ENCODE results near the gene KRTAP5-5.
"Not testable (repeated sequence)": the region's sequence is repeated elsewhere in the genome, so short reads cannot be mapped to it uniquely, and the experiment has no call there.

KRTAP5-5 gene, protein sequence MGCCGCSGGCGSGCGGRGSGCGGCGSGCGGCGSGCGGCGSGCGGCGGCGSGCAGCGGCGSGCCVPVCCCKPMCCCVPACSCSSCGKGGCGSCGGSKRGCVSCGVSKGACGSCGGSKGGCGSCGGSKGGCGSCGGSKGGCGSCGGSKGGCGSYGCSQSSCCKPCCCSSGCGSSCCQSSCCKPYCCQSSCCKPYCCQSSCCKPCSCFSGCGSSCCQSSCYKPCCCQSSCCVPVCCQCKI

DNA sequence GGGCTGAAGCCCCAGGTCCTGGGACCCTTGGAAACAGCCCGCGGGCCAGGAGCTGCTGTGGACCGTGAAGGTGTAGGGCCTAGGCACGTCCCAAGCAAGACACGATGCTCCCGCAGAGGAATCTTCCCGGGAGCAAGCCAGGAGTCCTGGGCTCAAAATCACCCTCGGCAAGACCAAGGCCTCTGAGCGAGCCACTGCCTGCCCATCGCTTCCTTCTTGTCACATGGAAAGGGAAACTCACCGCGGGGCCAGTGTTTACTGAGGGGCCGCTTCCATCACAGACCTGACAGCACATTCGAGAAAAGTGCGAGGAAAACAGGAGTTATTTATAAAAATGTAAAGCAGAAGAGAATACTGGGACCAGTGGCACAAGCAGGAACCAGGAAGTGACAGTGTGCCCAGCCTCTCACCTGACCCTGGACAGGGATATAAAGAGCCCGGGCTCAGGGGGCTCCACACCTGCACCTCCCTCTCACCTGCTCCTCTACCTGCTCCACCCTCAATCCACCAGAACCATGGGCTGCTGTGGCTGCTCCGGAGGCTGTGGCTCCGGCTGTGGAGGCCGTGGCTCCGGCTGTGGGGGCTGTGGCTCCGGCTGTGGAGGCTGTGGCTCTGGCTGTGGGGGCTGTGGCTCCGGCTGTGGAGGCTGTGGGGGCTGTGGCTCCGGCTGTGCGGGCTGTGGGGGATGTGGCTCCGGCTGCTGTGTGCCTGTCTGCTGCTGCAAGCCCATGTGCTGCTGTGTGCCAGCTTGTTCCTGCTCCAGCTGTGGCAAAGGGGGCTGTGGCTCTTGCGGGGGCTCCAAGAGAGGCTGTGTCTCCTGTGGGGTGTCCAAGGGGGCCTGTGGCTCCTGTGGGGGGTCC is at the start of gene KRTAP5-5:
Gene KRTAP5-5 (plus strand): TSS at position 450 of the 860 bp plus-strand sequence. CDS start 66 bp downstream, at position 516.
- no peak for DNase-seq (ENCODE audit: low read depth)

DNA sequence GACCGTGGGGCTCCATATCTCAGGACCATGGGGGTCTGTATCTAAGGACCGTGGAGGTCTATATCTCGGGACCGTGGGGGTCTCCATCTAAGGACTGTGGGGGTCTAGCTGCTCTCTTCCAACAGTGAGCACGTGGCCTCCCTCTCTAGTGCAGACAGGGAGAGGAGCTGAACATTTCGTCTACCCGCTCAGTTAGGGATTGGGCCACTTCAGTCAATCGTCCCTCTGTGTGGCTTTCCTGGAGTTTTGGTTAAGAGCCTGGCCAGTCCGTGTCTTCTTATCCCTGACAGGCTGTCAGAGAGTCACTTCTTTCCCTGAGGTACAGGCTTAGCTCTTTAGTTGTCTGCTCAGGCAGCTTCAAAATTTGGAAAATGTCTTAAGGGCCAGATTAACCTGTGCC is 47.6 kb upstream of the KRTAP5-5 start:
- DNase-seq (ENCODE audit: low read depth) = no peak

DNA sequence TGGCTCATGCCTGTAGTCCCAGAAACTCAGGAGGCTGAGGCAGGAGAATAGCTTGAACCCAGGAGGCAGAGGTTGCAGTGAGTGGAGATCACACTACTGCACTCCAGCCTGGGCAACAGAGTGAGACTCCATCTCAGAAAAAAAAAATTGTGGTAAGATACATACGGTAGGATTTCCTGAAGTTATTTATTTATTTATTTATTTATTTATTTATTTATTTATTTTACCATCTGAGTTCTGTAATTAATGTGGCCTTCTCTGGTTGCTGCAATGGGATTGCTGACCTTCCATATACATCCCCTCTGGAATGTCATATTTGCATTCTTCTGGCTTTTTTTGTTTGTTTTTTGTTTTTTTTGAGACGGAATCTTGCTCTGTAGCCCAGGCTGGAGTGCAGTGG is 46.7 kb upstream of the KRTAP5-5 start:
- DNase-seq (ENCODE audit: low read depth) = not testable (repeated sequence)

DNA sequence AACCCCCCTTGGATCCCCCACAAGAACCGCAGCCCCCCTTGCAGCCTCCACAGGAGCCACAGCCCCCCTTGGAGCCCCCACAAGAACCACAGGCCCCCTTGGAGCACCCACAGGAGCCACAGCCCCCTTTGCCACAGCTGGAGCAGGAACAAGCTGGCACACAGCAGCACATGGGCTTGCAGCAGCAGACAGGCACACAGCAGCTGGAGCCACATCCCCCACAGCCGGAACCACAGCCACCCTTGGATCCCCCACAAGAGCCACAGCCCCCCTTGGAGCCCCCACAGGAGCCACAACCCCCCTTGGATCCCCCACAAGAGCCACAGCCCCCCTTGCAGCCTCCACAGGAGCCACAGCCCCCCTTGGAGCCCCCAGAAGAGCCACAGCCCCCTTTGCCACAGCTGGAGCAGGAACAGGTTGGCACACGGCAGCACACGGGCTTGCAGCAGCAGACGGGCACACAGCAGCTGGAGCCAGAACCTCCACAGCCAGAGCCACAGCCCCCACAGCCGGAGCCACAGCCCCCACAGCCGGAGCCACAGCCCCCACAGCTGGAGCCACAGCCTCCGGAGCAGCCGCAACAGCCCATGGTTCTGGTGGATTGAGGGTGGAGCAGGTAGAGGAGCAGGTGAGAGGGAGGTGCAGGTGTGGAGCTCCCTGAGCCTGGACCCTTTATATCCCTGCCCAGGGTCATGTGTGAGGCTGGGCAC is 44.8 kb upstream of the KRTAP5-5 start, which contains the start of gene KRTAP5-1:
Gene KRTAP5-1 (minus strand): TSS at position 623 of the 710 bp plus-strand sequence. CDS start 34 bp downstream, at position 589.
- DNase-seq (ENCODE audit: low read depth) = not testable (repeated sequence)

DNA sequence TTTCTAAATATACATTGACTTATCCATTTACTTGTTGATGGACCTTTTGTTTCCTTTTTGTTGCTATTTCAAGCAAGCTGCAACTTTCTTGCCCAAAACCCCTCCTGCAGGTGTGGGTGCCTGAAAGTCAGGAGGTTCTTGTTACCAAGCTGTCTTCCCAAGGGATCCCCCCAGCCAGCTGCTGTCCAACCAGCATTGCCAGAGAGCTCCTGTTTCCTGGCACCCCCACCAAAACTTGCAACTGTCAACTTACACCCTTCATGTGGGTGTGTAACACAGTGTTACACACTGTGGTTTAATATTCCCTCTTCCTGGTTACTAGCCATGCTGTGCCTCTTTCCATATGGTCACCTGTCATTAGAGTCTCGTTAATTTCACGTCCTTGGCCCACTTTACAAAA is 42.9 kb upstream of the KRTAP5-5 start:
- DNase-seq (ENCODE audit: low read depth) = no peak

DNA sequence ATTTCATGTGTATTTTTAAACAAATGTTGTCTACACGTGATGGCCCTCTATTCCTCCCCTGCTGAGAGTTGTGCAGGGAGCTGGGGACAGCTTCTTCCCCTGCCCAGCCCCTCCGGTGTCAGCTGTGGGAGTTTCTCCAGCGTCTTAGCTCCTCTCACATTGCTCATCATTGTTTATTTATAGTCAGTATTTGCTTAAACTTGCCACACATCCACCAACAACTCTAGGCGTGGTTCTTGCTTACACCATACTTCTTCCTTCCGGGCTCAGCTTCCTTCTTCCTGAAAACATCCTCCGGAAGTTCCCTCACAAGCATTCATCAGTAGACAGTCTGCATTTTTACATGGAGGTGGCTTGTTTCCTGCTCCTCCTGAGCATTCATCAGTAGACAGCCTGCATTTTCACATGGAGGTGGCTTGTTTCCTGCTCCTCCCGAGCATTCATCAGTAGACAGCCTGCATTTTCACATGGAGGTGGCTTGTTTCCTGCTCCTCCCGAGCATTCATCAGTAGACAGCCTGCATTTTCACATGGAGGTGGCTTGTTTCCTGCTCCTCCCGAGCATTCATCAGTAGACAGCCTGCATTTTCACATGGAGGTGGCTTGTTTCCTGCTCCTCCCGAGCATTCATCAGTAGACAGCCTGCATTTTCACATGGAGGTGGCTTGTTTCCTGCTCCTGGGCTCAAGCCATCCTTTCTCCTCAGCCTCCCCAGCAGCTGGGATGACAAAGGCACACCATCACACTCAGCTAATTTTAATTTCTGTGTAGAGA is 40.2 kb upstream of the KRTAP5-5 start:
- DNase-seq (ENCODE audit: low read depth) = not testable (repeated sequence)

DNA sequence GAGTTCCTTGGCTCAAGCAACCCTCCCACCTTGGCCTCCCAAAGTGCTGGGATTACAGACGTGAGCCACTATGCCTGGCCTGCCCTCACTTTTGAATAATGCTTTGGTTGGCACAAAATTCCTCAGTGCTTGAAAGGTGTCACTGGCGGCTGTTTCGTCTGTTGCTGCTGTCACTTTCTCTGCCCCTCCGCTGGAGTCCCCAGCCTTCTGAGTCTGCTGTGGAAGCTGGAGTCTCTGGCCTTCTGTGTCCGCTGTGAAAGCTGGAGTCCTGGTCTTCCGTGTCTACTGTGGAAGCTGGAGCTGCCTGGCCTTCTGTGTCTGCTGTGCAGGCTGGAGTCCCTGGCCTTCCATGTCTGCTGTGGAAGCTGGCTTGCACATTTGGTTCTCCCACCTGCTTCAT is 39.6 kb upstream of the KRTAP5-5 start:
- no peak for DNase-seq (ENCODE audit: low read depth)

DNA sequence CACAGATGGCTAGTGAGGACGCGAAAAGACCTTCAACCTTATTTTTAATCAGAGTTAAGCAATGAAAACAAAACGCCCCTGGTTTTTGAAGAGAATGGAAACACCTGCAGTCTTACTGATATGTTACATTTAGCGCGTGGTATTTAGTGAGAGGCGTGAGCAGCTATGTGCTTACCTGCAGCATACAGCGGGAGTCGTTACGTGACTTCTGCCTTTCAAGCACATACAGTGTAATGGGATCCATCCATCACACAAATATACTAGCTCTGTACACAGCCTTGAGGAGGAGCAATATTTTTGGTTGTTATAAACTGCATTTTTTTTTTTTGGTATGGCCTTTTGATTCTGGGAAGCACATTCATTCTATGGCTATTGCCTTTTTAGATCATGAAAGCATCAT is 36.9 kb upstream of the KRTAP5-5 start:
- DNase-seq (ENCODE audit: low read depth) = no peak

DNA sequence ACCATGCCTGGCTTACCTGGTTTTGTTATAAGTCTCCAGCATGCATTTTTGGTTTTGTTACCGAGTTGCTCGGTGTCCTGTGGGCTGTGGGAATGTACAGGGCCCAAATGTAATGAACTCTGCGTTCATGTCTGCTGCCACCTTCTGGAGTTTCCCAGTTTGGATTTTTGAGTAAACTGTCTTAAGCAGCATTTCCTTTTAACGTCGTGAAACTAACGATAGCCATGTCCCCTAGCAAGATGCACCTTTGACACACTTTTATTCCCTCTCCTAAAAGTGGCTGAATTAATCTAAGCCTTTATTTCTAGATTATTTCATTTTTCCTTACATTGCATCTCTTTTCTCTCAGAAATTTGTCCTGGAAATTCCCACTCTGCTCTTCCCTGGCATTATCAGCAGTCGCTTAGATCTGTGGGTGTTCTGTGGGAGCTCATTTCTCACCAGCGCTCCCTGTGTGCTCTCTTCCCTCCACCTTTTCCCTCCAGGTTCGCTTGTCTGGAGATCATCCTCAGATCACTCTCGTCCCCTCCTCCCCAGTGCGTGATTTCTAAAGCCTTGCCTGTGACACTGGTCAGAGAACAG is 33.5 kb upstream of the KRTAP5-5 start:
- DNase-seq (ENCODE audit: low read depth) = not testable (repeated sequence)

DNA sequence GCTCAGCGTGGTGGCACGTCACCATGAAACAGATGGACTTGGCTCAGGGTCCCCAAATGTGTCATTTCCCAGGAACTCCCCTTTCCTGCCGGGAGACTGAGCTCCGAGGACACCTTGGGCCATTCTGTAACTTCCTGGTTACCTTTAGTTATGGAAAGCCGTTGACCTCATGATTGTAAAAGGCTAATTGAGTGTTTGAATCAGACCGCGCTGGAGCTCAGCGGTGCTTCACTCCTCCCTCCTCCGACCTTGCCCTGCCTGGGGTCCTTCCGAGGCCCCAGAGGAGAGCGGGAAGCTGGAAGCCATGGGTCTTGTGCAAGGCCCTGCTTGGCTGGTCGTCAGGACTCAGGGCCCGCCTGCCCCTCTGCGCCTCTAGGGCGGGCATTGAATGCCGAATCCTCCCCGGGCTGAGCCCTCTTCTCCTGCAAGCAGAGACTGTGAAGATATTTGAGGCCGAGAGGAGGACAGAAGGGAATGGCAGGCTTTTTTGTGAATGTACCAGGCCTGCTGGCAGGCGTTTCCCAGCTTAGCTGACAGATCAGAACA is 32.9 kb upstream of the KRTAP5-5 start:
- not testable (repeated sequence) for DNase-seq (ENCODE audit: low read depth)

DNA sequence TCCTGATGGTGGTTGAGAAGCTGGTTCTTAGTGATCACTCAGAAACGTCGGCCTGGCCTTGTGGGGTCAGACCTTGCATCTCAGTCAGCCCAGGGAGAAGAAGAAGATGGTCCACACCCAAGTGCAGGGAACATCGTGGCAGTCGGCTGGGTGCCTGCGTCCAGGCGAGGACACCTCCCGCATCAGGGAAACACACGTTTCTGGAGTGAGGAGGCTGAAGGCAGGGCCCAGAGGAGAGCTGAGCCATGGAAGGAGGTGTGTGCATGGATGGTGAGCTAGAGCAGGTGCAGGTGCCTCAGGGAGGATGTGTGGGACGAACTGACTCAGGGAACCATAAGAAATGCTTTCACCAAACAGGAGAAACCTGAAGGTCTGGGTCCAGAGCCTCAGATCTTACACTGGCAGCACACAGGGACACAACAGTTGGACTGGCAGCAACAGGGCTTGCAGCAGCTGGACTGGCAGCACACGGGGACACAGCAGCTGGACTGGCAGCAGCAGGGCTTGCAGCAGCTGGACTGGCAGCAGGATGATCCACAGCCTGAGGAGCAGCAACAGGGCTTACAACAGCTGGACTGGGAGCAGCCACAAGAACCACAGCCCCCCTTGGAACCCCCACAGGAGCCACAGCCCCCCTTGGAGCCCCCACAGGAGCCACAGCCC is 32.1 kb upstream of the KRTAP5-5 start:
- no peak for DNase-seq (ENCODE audit: low read depth)

DNA sequence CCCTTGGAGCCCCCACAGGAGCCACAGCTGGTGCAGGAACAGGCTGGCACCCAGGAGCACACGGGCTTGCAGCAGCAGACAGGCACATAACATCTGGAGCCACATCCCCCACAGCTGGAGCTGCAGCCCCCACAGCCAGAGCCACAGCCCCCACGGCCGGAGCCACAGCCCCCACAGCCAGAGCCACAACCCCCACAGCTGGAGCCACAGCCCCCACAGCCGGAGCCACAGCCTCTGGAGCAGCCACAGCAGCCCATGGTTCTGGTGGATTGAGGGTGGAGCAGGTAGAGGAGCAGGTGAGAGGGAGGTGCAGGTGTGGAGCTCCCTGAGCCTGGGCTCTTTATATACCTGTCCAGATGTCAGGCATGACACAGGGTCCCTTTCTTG is 31.6 kb upstream of the KRTAP5-5 start, which contains the start of gene KRTAP5-2:
Gene KRTAP5-2 (minus strand): TSS at position 301 of the 387 bp plus-strand sequence. CDS start 44 bp downstream, at position 257.
- DNase-seq (ENCODE audit: low read depth) = no peak

DNA sequence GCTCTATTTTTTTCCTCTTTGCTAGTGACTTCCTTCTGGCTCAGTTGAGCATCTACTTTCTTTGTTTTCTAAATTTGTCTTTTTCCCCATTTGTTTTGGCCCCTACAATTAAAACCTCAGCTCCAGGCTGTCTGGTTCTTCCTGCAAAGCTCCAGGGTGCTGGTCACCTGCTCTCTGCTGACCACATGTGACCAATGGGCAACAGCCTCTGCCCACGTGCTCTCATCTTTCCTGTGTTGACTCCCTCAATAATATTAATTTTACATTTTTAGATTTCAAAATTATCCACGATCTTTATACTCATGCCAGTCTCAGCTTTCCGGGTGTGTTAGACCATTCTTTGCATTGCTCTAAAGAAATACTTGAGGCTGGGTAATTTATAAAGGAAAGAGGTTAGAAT is 31.2 kb upstream of the KRTAP5-5 start:
- DNase-seq (ENCODE audit: low read depth) = not testable (repeated sequence)

DNA sequence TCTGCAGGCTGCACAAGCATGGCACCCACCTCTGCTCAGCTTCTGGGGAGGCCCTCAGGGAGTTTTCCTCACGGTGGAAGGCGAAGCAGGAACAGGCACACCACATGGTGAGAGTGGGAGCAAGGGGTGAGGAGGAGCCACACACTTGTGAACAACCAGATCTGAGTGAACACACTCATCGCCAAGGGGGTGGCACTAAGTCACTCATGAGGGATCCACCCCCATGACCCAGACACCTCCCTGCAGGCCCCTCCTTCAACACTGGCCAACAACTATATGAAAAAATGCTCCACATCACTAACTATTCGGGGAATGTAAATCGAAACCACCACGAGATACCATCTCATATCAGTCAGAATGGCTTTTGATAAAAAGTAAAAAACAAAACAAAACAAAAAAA is 30.8 kb upstream of the KRTAP5-5 start:
- no peak for DNase-seq (ENCODE audit: low read depth)

DNA sequence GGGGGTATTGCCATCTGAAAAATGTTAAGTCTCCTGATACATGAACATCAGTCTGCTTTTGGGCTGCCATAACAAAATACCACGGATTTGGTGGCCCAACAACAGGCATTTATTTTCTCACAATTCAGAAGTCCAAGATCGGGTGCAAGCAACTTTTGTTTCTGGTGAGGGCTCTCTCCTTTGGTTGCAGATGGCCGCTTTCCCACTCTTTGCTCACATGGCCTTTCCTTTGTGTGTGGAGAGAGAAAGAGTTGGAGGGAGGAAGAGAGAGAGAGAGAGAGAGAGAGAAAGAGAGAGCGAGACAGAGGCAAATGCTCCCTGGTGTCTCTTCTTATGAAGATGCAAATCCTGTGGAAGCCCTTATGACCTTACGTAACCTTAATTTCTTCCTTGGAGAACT is 28.9 kb upstream of the KRTAP5-5 start:
- no peak for DNase-seq (ENCODE audit: low read depth)

DNA sequence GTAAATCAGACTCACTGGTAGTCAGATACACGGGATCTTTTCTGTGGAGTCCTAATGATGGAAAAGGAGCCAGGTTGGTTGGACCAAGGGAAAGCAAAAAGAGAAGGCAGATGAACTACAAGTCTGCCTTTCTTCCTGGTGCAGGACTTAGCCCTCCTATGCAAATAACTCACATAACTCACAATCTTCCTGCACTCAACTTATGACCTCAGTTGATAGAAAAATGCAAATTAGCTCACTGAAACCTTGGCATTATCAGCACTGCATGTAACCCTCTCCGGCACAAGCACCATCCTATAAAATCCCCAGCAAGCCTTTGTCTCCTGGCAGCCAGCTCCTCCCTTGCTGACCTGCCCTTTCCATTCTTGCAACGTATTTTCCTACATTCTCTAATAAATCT is 27.9 kb upstream of the KRTAP5-5 start:
- DNase-seq (ENCODE audit: low read depth) = not testable (repeated sequence)

DNA sequence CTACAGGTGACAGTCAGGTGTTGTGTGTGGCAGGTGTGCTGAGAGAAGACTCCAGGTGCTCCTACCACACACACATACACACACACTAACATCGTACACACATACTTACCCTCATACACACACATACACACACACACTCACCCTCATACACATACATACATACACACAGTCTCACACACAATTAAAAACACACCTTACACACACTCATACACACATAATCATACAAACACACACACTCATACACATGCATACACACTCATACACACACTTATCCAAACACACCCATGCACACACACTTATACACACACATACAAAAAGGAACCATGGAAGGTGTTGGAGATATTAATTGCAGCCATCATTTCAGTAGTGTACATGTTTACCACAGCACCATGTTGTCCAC is 25.9 kb upstream of the KRTAP5-5 start:
- no peak for DNase-seq (ENCODE audit: low read depth)

DNA sequence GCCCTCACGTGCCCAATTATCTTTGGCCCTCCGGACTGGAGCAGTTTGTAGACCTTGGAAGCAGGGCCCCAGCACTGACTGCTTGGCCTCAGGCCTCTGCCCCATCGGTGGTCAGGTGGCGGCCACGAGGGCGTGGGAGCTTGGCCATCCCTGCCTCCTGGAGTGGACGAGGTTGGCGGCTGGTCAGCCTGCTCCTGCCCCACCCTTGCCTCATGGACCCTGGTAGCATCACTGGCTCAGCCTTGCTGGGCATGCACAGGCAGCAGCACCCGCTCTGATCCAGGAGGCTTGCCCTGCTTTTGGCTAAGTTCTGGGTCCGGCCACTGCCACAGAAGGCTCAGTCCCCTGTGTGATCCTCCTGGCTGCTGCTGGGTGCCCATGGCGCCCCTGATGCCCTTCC is 25.4 kb upstream of the KRTAP5-5 start:
- no peak for DNase-seq (ENCODE audit: low read depth)

DNA sequence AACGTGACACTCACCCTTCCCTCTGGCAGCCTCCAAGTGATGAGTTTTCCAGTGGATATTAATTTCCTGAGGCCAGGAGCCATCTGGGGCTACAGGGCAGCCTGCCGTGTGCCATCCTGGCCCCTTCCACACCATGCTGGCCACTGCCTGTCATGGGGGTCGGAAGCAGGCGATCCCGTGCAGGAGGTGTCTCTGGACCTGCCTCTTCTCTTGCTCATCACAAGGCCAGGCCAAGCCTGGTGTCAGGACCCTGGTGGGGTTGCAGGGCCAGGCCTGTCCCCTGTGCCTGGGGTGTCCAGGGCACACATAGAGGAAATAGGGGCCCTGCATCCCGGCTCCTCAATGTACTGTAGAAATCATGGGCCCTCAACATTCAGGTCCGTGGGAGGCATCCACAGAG is 24.9 kb upstream of the KRTAP5-5 start:
- no peak for DNase-seq (ENCODE audit: low read depth)

DNA sequence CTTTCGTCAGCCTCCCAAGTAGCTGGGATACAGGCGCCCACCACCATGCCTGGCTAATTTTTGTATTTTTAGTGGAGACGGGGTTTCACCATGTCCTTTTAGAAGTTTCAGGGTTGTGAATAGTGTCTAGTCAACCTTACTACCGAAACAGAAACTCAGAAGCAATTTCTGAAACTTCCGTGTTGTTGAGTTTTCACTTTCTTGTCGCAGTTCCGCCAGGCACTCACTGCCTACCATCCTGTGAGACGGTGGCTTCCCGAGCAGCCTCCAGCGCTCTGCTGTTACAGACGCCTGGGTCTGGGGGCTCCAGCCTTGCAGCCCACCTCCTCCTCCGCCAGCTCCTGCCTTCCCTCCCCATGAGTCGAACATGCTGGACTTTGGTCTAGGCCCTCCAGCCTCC is 23.7 kb upstream of the KRTAP5-5 start:
- not testable (repeated sequence) for DNase-seq (ENCODE audit: low read depth)

Data from stimulated activated CD8-positive, alpha-beta memory T cell treated with anti-CD3 and anti-CD28 coated beads, Interleukin-12 subunit alpha, Interleukin-12 subunit beta, amount 100 ng/mL, for 4 hours (primary cell).